Glomerular endothelial cell (primary cell): Measurements from ENCODE around the gene MAPKAP1. TPM values are rescaled to one million over a fixed set of nuclear protein-coding genes. Genes with fewer than 3 reads are reported as not detected.

Experiments used
- DNase-seq: peaks from one replicate; pipeline ENCODE4 v3.0.0-alpha.2; 2011; ENCODE audit warnings: low read depth, low spot score; ENCODE audit errors: extremely low read depth
- total RNA-seq: library from RNA; depleted of rRNA; stranded (reverse); fragments of >200 nt; gene quantifications from 2 replicates; pipeline ENCODE4 v1.2.3, GENCODE V29; 2015

The MAPKAP1 gene
- total RNA-seq, 1 donor from 2014 or later: 84.3 TPM

DNA sequence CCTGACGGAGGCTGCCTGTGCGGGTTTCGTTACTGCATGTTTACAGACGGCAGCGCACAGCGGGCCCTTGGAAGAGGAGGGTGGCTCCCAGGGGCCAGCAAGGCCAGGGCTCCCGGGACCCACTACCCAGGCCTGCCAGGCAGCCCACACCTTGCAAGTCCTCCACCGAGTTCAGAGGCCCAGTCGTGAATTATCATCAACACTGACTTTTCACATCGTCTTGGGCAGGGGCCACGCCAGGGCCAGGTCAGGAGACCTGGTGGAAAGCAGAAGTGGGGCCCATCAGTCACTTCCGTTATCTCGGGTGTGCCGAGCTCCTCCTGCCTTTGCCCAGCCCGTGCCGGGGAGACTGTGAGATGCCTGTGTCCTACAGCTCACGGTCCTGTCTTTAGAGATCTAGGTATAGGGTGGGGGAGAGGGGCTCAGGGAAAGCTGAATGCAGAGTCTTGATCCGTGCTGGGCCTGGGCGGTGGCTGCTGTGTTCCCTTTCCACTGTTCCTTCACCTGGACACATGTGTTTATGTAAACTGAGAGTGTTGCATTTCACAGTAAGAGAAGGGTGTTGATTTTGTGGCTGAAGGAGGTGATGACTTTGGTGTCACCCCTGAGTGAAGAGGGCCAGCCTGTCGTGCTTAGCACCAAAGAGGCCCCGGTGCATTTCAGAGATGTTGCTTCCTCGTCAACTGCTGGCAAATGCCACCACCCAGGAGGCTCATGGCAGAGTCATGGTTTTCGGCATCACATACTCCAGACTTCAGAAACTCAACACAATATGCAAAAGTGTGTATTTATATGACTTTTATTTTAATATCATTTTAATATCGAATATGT, 270.2 kb downstream of the MAPKAP1 start:
- DNase-seq: no peak

DNA sequence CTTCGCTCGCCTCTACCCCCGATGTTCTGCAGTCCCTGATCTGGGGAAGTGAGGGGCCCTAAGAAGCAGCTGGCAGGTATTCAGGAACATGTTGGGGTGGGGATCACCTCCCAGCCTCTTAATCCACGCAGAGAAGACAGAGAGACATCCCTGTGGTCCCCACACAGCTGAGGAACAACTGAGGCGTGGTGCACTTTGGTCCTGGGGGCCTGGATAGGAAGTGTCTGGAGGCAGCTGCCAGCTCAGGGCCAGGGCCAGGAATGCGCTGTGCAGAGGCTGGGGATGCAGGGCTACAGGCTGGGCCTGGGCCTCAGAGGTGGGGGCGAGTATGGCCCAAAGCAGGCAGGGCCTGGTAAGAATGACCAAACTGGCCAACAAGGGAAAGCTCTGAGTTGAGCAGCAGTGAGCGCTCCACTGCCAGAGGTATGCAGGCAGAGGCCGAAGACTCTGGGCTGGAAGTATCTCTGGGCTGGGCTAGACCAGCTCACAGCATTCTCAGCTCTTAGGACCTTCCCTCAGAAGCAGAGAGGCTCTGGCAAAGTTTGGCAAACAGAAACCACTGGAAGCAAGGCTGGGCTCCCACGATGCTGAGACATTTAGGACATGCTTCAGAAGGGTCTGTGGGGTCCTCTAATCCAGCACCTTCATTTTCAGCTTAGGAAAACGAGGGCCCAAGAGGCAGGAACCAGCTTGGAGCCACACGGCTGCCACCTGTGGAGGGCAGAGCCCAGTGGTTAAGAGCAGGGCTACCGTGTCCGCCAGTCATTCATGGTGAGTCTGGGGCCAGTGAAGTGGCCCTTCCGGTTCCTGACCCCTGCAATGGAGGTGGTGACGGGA, 271.0 kb downstream of the MAPKAP1 start:
- no peak for DNase-seq

DNA sequence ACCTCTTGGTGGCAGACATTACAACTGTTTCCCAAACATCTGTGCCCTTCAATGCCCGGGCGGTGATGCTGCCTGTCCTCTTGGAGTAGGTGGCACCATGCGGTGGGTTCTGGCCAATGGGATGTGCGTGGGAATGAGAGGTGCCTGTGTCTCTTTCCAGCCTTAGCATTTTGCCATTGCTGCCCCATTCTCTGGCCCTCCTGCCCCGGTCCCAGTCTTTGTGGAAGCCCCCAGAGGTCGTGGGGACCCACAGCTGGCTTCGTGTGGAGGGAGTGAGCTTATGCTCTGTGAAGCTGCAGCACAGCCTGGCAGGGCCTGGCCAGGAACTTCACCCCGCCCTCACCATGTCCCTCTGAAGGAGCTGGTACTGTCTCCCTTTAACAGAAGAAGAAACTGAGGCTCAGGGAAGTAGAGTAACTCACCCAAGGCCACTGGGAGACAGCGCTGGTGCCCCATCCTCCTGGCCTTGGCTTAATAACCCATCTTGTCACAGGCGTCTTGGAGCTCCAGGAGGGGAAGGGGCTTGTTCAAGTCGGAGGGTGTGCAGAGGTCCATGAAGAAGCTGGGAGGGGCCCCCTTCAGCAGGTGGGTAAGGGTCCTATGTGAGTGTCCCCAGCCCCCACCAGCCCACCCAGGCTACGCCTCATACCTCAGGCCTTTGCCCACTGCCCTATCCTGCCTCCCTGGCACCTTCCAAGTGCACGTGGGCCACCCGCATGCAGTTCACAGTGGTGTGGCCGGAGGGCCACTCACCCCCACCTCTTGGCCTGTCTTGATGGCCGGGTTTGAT, 271.8 kb downstream of the MAPKAP1 start:
- DNase-seq: no peak

DNA sequence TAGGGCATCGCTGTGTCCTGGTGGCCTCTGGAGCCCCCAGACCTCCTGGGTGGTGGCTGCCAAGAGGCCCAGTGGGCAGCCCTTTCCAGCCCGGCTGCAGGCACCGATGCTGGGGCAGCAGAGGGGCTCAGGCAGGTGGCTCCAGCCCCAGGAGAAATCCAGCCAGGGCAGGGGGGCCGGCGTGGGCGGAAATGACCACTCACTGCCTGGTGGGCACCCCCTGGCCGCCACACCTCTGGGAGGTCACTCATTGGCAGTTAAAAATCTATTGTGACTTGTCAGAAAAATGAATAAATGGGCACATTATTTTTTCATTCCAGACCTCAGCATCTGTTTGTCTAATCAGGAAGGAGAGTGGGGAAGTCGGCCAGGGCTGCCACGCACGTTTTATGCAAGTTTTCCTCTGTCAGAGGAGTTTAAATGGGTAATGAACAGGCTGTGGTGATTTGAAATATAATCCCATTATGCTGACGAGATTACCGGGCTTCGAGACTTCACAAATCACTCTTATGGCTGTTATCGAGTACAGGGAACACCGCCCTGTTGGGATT, 273.5 kb downstream of the MAPKAP1 start:
- no peak for DNase-seq

DNA sequence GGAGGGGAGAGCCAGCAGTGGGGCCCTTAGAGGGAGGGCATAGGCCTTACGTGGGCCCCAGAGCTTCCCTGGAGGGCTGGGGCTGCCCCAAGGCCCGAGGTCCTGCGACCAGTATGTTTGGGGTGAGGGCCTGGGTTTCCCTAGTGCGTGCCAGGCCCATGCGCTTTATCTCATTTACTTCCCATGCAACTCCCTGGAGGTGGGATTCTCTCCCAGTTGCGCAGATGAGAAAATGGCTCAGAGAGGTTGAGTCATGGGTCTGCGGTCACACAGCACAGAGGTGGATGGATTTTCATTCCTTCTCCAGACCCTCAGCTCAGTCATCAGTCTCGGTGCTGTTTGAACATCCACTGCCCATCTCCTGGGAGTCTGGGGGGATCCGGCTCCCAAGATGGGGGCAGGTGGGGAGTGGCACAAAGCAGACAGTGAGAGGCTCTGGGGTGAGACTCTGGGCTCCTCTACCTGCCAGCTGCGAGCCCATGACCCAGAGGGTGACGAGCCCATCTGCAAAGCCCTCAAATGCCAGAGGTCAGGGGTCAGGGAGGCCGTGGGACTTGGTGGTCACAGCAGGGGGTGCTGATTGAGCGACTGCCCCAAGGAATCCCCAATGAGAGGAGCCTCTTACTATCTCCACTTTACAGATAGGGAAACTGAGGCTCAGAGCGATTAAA, 274.2 kb downstream of the MAPKAP1 start:
- no peak for DNase-seq

DNA sequence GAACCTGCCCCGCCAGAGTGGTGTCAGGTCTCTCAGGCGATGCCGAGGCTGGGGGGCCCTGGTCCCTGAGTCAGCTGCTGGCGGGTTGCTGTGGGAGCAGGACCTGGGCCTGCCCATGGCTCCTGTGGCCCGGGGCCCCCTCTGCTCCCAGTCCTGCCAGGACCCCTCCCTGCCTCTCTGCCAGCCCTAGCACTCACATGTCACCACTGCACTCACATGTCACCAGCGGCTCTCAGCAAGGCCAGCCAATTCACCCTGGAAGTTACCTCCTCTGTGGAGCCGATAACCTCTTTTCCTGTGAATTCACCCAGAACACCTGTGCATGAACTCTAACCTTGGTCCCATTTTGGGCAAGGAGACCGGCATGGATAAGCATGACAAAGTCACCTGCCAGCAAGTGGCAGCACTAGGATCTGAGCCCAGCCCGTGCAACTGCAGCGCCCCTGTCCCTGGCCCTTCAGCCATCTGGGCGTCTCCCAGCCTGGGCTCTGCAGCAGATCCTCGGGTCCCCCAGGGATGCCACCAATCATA, 275.2 kb downstream of the MAPKAP1 start:
- no peak for DNase-seq

DNA sequence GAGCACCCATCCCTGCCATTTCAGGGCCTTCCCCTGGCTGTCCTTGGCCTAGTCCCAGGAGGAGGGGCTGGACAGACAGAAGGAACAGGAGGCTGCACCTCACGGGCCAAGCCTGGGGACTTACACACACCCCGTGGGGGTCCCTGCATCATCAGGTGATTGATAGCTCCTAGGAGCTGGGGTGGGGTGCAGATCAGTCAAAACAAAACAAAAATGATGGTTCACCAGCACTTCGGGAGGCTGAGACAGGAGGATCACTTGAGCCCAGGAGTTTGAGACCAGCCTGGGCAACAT, 276.0 kb downstream of the MAPKAP1 start:
- DNase-seq: no peak

DNA sequence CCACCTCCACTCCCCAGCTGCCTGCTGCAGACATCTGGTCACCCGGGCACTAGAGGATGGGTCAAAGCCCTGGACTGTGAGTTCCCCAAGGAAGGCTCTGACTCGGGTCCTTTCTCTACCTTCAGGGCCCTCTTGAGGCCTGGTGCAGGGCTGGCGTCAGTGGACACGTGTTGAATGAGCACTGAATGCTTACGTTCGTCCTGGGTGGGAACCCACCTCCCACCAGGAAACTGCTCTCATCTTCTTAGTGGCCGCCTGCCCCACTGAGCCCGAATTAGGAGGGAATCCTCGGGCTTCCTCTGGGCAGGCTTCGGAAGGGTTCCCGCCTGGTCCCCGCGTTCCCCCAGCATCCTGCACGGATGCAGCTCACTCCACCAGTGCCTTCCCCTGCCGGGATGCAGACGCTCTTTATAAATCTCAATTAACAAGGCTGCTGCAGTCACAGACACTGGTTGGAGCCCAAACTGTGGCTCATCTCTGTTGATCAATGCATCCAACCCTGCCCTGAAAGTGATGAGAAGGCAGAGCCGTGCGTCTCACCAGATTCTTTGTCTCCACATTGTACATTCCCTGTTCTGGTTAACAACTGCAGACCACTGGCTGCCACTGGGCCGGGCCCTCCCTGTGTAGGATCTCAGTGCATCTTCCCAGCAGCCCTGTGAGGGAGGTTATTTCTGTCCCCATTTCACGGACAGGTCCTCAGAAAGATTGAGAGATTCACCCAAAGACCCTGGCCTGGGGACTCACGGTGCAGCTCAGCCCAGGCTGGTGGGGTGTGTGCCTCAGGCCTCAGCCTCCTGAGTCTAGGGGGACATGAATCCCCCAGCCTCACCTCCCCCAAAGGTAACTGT, 276.6 kb downstream of the MAPKAP1 start:
- DNase-seq: no peak

DNA sequence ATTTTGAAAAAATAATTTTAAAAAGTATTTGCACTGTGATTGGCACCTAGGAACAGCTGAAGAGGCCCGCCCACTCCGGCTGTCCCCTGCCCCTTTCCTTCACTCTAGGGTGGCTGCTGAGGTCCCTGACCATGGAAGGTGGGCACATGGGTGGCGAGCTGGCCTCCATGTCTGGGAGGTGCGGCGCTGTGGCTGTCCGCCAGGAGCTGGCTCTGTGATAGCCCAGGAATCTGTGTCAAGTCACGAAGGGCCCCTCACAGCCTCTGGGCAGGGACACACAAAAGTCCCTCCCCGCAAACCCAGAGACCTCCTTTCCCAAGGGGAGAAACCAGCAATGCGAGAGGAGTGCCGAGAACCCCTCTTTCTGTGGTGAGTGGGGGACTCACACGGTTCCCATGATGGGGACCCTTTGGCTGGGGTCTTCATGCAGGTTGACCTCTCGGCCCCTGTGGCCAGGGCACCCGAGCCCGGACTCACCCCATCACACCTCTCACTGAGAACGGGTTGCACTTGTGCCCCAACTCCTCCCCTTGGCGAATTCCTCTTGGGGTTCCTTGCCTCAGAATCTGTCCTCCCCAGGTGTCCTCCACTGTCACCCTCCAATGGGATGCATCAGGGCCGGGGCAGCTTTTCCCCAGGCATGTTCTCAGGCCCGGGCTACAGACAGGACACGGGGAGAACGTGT, 277.4 kb downstream of the MAPKAP1 start:
- no peak for DNase-seq

DNA sequence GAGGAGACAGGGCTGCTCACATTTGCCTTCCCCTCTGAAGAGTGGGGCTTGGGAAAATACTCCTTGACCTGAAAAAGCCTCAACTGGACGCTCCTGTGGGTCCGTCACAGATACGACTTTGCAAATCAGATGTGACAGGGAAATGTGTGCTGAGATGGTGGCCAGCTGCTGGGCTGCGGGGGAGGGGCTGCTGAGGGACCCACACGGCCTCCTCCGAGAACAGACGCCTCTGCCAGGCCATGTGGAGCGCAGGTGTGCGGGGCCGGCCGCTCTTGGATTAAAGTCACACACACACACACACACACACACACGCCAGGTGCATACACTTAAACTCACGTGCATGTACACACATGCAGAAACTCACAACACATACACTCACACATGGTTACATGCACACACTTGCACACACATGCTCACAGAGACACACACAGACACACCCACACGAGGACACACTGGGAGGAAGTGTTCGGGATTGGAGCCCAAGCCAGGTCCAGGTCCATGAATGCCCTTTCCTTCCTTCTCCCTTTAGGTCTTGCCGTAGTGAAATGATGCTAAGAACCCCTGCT, 278.0 kb downstream of the MAPKAP1 start:
- no peak for DNase-seq

DNA sequence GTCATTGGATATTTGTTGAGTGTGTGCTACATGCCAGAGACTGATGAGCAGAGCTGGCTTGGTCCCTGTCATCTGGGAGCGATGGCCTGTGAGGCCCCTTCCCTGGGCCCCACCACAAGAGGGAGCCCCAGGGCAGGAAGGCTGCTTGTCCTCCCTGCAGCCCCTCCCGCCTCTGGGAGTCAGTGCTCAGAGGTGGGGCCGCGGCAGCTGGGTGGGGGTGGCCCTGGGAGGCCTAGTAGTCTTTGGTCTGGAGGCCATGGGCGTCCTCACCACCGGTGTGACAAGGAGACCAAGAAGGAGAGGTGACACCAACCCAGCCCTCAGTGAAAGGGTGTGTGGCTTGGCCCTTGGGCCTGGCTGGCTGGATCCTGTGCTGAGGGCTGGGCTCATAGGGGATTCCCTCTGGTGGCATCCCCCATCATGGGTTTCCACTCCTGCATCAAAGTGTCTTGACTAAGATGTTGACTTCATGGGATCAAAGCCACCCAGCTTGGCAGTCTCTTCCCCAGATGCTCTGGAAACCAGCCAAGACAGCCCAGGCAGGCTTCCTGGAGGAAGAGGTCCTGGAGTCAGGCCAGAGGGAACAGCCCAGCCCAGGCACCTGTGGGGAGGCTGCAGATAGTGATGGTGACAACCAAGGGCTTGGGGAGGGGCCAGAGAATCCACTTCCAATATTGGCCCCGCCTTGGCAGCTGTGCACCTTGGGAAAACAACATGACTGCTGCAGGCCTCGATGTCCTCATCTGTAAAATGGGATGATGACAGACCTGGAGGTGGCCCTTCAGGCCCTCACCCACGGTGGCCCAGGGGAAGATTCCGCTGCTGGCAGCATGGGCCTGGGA, 278.7 kb downstream of the MAPKAP1 start:
- DNase-seq: no peak

DNA sequence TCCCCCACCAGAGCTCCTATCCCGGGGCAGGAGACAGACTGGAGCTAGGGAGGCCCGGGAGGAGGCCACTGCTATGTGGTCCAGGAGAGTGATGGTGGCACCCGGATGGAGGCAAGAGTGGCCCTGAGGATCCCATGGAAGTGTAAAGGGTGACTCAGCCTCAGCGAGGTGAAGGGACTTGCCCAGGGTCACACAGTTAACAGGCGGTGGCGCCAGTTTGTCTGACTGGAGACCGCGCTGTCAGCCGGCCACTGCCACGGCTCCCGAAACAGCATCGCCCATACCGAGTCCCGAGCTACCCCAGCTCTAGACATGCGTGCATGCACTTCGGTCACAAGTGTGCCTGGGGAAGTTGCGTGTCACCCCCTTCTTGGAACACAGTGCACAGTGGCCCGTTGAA, 279.5 kb downstream of the MAPKAP1 start:
- DNase-seq: no peak

DNA sequence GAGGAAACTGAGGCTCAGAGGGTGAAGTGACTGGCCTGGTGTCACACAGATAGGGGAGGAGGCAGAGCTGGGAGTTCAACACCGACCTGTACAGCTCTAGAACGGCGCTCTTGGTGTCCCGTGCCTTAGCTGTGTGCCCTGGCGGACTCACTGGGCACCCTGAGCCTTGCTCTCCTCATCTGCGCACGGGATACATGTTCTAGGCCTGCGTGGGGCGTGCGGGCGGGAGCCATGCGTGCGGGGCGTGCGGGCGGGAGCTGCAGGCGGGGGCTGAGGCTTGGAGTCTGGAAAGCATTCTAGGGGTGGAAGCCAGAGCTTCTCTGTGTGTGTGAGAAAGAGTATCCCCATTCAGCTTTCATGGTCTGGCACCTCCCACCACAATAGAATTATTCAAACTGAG, 280.1 kb downstream of the MAPKAP1 start:
- DNase-seq: no peak

DNA sequence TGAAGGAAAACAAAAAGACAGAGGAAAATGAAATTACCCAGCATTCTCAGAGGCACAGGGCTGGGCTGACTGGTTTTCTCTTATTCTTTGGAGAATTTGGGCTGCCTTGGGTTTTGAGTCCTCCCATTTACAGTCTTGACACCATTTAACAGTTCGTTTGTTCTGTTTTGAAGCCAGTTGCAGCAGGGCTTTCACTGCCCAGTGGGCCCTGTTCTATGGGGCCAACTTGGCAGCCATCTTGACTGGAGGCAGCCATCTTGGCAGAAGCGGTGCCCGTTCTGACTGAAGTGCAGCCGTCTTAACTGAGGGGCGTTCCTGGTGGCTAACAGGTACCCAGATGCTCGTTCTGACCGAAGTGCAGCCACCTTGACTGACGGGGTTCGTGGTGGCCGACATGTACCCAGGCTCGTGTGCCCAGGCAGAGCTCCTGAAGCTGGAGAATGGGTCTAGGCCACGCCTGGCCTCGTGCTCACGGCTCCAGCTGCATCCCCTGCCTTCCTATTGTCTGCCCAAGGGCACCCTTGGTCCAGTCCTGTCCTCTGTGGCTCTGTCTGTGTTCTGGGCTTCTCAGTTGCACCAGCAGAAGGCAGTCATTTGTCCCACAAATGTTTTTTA, 281.0 kb downstream of the MAPKAP1 start:
- no peak for DNase-seq

DNA sequence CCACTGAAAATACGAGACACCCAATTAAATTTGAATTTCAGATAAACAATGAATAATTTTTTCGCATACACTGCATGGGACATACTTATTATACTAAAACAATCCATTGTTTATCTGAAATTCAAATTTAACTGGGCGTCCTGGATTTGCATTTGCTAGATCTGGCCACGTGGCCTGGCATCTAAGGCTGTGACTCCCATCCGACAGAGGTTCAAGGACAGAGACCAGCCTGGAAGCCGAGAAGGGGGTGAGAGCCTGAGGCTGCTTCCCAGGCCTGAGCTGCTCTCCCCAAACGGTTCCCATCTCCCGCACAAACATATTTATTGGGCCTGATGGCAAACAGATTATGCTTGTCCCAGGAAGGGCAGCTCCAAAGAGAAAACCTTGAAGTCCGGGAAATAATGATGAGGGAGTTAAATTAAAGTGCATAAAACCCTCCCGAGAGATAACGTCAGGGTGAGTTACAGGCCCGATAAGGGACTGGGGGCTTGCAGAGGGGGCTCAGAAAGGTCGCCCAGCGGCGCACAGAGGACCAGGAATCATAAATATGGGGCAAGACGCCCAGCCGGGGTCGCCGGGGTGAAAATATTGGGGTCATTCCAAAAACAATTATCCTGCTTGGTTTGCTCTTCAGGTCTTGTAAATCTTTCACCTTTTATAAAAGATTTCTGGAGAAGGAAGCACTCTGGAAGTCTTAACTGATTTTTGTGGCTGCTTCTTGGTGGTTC, 281.7 kb downstream of the MAPKAP1 start:
- no peak for DNase-seq

DNA sequence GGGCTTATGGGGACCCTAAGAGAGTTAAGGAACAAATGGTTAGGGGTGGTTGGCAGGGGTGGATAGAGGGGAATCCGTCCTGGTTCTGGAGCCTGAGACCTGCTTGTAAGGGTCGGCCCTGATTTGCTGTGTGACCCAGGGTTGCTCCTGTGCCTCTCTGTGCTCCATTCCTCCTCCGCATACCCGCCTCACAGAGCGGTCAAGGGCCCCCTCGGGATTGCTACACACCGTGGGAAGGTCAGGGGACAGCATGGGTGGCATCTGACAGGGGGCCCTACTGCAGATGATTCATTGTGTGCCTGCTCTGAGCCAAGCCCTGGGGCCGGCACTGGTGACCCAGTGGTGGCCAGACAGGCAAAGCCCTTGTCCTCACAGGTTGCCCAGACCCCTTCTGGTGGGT, 283.0 kb downstream of the MAPKAP1 start:
- DNase-seq: no peak

DNA sequence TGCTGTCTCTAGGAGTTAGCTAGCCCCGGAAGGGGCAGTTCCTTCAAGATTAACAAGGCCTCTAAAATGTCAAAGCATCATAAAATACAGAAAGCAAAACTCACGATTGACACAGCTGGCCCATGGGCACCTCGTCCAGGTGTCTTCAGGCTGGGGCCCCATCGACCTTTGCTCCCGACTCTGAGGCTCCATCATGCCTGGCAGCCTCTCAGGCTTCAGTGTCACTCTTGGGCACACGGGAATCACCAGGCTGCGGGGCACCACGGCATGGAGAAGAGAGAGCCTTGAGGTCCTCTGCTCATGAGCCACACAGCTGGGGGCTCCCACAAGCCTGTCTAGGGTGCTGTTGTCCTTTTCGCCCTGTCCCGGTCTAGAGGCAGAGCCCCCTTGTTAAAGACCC, 284.2 kb downstream of the MAPKAP1 start:
- DNase-seq: no peak
